NCI-H2107 treated with DMSO at 0.1 percent for 48 hours (cell line): Measurements from ENCODE around the gene ZNF821.
"Not testable (repeated sequence)": the region's sequence is repeated elsewhere in the genome, so short reads cannot be mapped to it uniquely, and the experiment has no call there.

Experiments used
- DNase-seq: peaks from one replicate; lab custom pipeline; 2025; ENCODE audit not compliant: unreplicated experiment; lab: John Stamatoyannopoulos, UW

Gene ZNF821

DNA sequence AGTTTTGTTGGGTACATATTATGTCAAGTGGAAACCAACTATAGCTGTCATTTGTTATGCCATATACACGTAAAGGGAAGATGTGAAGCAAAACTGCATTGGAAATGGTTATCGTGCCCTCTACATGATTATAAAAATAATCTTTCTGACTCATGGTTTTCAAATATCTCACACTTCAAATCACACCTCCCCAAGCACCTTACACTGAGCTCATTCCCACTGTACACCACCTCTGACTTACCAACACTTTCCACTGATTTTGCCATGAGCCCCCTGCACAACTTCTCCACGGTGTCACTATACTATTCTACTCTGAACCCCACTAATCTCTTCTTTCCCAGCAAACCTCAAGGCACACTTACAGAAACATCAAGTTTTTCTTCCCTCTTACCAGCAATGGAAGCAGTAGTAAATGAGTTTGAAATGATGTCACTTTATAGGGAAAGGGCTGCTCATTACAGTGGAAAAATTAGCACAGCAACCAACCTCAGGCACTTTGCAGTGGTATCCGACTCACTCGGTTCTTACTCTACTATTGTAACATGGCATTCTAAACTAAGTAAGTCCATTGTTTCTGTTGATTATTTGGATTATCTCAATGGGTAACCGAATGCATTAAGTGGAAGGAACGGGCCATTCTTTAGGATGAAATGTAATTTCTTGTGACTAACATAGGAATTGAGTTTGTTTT is 18.7 kb downstream of the ZNF821 start:
- DNase-seq = no peak

DNA sequence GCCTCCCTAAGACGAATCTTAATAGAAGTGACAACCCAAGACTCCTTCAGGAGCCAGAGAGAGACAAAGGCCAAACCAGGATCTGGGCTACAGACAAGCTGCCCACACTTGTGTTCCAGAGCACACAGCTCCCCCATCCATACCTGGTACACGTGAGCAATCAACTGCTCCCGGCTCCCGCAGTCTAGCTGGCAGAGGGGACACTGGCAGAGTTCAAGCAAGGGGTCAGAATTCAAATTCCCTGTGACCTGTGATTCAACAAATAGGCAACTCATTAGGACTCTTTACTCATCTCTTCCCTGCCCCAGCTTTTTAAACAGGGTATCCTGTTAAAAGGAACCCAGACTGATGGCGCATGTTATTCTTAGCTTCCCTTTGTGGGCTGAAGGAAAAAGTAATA is 20.0 kb downstream of the ZNF821 start:
- no peak for DNase-seq

DNA sequence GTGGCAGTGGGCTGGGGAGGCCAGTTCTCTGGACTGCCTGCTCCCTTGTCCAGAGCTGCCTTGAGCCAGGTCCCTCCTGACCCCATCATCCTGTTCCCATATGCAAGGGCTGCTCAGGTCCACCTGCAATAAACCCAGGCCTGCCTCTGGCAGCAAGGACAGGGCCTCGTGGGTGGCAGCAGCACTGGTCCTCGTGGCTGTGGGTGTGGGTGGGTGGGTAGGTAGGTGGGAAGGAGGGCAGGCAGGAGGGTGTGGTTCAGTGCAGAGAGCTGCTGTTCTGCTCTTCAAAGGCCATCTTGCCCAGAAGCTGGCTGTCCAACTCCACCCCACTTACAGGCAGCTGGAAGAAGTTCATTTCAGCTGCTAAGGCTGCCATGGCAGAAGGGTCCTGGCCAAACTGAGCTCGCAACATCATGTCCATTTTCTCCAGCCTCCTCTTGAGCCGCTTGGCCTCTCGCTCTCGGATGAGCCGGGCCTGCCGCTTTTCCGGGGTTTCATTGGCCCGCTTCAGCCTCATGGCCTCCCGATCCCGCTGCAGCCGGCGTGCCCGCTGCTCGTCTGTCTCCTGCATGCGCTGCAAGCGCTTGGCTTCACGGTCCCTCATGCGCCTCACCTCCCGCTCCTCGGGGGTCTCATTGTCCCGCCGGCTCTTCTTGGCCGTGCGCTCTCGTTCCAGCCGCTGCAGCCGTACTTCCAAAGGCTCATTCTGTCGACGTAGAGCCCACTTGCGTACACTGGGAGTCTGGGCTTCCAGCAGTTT is 24.0 kb downstream of the ZNF821 start:
- no peak for DNase-seq

DNA sequence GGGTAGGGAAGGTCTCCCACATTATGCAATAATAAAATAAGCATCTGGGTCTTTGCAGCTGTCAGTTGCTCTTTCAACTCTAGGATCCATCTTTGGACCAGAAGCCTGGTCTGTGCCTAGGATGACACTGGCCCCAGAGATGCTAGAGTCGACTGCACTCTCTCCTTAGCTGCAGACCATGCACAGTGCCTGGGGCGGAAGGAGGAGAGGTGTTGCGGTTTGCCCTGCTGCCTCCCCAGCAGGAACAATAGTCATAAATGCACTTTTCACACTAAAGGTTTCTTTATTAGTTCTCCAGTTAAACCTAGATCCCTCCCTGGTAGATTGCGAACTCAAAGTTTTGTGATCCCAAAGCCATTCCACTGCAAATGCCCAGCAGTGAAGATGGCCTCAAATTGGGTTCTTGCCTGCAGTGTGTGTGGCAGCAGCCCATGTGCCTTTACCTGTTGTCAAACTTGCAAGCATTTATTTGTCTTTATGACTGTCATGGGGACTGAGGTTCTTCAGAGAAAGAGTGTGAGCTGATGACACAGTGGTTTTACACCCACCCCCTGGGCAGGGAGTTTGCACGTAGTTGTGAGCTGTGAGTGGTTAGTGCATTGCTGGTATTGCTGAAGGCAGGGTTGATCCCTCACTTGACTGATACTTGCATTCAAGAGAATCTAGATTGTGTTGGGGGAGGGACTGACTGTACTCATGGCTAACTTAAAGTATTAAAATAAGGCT is 27.9 kb downstream of the ZNF821 start:
- DNase-seq = no peak

DNA sequence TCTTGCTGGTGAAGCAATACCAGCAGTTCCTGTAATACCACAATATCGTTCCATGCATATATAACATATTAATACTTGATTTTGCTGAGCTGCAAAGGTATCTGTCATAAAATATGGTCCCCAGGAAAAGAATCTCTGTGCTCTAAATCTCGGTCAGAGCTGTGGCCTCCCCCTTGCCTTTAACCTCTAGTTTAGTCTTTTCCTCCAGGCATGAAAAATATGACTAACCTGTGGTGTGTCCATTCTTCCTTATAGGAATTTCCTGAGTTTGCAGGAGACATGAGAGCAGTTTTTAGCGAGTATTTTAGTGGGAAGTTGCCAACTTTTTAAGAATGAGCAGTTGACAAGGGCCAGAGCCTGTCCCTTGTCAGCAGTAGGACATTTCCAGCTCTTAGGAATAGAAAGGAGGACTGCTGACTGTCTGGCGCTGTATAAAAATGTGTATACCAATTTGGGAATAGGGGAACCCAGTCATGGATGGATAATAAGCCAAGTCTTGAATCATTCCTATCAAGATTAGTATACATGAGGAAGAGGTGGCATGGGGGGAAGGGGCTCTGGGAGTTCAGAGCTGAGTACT is 29.5 kb downstream of the ZNF821 start:
- DNase-seq = no peak

DNA sequence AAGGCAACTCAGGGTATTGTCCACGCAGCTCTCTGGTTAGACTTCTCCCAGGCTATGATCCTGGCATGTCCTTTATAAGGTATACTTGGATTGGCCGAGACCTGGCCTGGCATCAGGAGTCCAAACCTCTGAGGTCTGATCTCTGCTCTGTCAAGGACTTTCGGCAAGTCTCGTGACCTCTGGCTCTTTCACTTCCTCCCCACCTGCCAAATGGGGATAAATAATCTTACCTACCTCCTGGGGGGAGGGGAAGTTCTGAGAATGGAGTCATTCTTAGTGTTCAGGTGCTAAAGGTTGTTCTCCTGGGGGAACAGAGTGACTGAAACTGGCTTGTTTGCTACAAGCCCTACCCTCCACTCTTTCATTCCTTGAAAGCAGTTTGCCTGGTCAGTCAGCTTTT is 30.6 kb downstream of the ZNF821 start:
- DNase-seq = no peak

DNA sequence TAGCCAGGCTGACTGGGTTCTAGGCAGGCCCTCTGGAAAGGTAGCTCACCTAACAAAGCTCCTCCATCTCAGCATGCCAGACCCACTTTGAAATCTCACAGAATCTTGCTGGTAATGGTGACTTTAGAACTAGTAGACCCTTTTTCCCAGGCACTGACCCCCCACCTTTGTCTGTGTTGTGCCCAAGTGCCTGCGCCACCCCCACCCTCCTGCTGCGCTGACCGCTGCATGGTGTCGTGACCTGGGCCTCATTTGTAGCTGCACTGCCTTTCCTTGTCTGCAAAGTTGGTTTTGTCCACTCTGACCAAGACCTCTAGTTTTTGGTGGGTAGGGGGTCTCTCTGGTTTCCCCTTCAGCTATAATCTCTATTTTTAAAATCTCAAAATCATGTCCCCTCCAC is 31.4 kb downstream of the ZNF821 start:
- no peak for DNase-seq

DNA sequence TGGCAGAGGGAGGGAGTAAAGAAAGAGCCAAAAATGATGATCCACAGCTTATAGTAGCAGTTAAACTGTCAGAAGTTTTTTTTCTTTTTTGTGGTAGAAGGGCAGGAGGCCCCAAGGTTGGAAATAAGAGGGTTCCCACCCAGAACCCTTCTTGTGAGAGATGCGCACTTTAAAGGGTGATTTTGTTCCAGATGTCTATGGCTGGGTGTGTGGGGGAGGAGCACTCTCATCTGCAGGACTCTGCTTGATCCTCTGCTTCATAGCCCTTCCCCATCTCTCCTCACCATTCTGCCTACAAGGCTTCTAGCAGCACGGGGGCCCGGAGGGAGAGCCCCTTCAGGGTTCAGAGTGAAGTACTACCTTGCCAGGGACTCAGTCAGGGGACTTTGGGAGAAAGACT is 31.8 kb downstream of the ZNF821 start:
- no peak for DNase-seq

DNA sequence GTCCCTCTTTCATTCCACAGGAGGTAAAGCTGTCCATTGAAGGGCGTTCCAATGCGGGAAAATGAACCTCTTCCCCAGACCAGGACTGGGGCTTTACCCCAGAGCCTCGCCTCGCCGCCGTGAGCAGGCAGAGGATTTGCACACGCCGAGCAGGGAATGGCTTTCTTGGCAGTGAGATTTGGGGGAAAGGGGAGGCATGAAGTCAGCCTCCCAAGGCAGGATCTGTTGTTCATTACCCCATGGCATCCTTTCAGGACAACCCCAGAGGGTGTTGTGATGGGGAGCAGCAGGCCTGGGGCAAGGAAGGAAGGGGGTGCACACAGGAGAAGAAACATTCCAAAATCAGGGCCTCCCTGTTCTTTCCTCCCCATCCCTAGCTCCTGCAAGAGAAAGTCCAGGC is 32.2 kb downstream of the ZNF821 start:
- no peak for DNase-seq

DNA sequence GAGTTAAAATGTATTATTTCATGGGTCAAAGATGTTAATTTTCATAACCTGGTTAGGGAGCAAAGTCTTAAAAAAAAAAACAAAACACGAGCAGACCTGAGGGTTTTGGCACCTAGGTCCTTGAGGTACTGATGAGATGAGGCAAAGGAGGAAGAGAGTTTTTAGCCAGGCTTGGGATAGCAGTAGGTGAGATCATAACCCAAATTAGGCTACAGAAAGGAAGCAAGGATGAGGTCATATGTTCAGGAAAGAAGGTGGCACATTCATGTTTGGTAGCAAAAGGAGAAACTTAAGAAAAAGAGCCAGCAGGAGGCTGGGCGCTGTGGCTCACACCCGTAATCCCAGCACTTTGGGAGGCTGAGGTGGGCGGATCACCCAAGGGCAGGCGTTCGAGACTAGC is 35.4 kb downstream of the ZNF821 start:
- no peak for DNase-seq

DNA sequence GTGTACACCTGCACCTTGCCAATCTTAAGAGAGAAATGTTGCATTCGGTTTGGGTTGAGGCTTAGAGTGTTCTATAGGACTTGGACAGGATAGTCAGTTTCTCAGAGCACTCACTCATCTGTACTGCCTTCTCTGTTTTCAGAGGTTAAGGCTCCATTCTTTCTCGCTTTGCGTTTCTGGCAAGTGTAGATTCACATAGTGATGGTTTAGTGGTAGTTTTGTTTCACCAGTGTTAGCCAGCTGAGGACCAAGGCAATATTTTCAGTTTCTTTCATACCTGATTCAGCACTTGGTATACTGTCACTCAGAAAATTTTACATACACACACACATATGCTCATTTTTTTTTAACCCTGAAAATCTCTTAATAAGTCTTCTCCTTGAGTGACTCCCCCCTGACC is 36.9 kb downstream of the ZNF821 start:
- DNase-seq = no peak

DNA sequence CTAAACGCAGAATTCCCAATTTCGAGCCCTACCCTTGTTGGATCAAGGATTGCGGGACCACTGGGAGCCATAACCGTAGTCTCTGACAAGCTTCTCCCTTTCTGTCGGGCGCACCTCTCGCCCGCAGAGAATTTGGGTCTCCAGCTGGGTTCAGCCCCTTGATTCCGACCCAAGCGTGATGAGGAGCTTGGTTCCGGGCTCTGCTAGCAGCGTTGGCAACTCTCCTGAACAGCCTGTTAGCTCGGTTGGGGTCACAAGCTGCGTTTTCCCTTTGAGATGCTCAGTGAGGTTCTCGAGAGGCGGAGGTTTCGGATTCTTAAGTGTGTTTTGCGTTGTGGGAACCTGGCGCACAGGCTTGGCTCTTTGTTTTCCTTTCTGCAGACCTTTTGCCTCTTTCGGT is 37.6 kb downstream of the ZNF821 start:
- peak; percentile 4 for DNase-seq

DNA sequence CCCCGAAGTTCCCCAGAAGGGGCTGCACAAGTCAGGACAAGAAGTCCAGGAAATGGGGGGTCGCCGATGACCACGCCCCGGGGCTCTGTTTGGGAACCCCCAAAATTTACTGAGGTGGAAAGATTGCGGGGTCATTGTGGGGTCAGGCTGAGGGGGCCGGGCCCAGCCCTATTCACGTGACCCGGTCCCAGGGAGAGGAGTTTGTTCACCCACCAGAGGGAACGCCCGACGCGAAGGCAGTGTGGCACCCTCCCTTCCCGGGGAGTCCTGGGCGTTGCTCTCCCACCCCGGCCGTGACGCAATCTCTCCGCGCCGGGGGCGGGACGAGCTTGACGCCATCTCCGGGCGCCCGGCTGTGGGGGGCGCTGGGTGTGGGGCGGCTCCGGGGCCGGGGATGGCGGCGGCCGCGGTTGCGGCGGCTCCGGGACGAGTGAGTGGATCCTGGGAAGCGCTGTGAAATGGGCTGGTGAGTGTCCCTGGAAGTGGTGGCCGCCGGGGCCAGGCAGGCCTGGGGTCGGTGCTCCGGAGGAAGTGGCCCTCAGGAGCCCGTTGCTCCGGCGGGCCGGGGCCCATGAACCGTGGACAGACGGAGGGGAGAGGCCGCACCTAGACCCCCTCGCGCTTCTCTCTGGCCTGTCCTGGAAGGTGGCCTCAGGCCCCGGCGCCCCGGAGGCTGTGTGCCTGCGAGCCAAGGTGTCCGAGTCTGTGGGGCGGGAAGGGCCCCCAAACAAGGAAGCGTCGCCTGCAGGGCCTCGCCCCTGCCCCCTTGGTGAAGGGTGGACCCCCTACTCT is 38.1 kb downstream of the ZNF821 start, which contains the start of gene ATXN1L:
TSS of gene ATXN1L (plus strand) at position 338 of the 792 bp plus-strand sequence. CDS start 3,765 bp downstream, outside the sequence.
- DNase-seq = peak; percentile 66

DNA sequence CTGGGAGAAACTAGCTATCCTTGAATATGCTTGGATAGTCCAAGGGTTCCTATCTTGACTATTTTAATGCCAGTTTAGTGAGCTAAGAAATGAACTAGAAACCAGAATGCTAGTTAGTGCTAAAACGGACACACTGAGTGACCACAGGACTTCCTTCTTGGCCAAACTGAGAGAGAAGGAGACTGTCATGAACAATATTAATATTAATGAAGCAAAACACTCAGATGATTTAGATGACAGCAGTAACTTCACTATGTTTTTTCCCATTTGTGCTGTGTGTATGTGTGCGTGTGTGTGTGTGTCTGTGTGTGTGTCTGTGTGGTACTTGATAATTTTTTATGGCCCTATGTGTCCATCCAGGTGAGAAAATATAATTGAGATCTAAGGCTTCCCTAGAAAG is 40.4 kb downstream of the ZNF821 start:
- no peak for DNase-seq

DNA sequence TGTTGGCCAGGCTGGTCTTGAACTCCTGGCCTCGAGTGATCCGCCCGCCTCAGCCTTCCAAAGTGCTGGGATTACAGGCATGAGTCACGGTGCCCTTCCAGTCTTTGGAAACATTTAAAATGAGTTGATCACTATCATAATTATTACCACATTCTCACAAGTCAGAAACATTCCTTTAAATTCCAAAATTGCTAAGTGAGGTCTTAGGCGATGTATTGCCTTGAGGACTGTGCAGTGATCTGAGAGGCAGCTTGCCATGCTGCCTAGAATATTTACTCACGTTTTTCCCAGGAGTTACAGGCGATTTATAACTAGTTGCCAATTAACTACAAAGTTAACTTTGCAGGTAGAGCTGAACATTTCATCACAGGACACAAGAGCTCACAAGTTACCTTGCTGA is 43.9 kb downstream of the ZNF821 start:
- no peak for DNase-seq

DNA sequence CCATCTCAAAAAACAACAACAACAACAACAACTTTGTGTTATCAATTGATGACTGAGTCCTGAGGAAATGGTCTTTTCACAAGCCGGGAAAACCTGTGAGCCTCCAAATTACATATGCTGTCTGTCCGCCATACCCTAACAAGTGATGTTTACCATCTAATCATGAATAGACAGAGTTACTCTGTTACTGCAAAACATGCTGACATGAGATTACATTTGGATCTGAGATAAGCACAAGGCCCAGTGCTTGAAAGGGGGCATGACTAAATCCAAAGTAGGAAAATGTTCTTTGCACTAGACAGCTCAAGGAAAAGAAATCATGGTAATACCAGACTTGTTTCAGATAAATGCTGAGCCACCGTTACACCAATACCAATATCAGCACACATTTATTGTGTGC is 46.8 kb downstream of the ZNF821 start:
- DNase-seq = no peak

DNA sequence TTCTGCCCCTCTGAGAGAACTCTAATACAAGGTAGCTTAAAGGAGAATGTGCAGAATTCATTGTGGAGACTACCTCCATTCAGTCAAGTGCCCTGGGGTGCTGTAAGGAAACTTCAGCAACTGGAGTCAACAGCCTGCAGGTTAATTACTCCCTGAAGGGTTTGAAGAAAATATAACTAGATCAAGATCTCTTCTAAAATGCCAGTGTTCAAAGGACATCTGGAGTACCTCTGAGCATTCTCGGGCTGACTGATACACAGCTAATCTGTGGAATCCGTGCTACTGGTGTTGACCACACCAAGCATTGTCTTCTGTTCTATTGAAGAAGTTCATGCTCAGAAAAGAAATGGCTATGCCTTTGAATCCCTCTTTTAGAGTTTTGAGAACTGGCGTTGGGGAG is 49.7 kb downstream of the ZNF821 start:
- DNase-seq = no peak

DNA sequence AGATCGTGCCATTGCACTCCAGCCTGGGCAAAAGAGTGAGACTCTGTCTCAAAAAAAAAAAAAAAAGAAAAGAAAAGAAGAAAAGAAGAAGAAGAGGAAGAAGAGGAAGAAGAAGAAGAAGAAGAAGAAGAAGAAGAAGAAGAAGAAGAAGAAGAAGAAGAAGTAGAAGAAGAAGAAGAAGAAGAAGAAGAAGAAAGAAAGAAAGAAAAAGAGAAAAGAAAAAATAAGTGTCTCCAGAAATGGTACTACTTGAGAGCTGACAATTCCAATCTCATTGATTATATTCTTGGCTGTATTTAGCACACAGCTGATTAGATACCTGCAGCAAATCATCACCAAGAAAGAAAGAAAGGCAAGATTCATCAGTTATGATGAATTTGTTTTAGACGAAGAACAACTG is 51.9 kb downstream of the ZNF821 start:
- not testable (repeated sequence) for DNase-seq

DNA sequence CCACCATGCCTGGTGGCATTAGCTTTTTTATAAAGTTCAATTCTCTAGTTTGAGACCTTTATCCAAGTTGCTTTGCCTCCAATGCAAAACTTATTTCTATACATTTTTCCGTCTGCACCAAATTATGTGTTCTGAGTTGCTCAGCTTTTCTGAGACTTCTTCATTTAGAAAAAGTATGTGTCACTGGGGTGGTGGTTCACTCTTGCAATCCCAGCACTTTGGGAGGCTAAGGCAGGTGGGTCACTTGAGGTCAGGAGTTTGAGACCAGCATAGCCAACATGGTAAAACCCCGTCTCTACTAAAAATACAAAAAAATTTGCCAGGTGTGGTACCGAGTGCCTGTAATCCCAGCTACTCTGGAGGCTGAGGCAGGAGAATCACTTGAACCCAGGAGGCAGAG is 52.3 kb downstream of the ZNF821 start:
- DNase-seq = not testable (repeated sequence)

DNA sequence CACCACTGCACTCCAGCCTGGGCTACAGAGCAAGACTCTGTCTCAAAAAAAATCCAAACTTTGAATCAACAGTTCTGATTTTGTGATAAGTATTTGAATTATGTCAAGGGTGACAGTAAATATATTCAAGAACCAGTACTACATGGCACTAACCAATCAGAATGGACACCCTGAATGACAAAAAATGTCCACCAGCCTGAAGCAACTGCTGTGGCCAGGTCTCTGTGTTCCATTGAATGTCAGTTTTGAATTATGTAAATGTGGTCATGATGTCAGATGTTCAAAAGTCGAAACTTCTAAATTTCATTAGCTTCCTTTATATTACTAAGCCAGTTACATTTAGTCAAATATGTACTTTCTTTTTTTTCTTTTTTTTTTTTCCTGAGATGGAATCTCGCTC is 53.6 kb downstream of the ZNF821 start:
- no peak for DNase-seq

DNA sequence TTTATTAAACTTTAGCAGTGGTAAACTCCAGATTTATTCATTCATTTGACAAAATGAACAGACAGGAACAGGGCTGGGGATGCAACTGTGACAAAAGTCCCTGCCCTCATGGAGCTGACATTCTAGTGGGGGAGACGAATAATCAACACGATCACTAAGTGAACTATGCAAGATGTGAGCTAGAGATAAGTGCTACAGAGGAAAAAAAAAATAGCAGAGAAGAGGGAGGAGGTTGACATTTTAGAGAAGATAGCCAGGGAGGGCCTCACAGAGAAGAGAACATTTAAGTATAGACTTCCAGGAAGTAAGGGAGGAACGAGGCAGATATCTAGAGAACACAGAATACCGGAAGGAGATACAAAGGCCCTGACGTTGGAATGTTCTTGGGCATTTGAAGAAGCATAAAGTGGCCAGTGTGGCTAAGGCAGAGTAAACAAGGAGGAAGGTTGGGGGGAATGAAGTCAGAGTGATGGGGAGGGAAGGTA is 57.4 kb downstream of the ZNF821 start:
- no peak for DNase-seq
